Choroid plexus epithelial cell (primary cell): ENCODE measurements around the gene RGS7.

Experiments used
- DNase-seq: peaks from one replicate; pipeline ENCODE4 v3.0.0-alpha.2; 2010; ENCODE audit warnings: low read depth
- H3K4me3 ChIP-seq: 2 replicates; pipeline ENCODE4 v1.5.1; 2011; ENCODE audit warnings: low read depth, mild to moderate bottlenecking, control low read depth, low read length, moderate library complexity
- TF ChIP-seq, protein P1 (sequence below): conservative IDR thresholded peaks from 2 replicates; pipeline ENCODE4 v1.5.1; 2011; ENCODE audit warnings: low read depth, mild to moderate bottlenecking, control low read depth, inconsistent platforms, low read length, moderate library complexity

RGS7 gene

DNA sequence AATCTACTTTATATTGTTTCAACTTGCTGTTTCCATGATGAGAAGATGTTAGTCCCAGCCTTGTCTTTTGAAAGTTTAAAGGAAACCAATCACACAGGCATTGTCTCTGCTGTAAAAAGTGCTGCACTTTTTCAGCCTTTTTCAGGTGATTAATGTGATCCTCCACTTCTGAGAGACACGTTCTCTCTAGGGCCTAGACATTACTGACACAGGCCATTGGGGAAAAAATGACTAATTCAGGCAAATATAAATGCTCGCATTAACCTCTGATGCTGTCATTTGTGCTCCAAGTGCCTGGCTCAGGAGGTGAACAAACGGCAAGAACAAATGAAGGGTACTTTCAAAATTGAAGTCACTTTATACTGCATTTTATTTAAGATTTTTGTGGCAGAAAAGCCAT is 32.4 kb upstream of the RGS7 start:
- DNase-seq, result no peak
- H3K4me3 ChIP-seq, result no peak overlapping the region
- TF ChIP-seq, protein P1, sequence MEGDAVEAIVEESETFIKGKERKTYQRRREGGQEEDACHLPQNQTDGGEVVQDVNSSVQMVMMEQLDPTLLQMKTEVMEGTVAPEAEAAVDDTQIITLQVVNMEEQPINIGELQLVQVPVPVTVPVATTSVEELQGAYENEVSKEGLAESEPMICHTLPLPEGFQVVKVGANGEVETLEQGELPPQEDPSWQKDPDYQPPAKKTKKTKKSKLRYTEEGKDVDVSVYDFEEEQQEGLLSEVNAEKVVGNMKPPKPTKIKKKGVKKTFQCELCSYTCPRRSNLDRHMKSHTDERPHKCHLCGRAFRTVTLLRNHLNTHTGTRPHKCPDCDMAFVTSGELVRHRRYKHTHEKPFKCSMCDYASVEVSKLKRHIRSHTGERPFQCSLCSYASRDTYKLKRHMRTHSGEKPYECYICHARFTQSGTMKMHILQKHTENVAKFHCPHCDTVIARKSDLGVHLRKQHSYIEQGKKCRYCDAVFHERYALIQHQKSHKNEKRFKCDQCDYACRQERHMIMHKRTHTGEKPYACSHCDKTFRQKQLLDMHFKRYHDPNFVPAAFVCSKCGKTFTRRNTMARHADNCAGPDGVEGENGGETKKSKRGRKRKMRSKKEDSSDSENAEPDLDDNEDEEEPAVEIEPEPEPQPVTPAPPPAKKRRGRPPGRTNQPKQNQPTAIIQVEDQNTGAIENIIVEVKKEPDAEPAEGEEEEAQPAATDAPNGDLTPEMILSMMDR, result no peak

DNA sequence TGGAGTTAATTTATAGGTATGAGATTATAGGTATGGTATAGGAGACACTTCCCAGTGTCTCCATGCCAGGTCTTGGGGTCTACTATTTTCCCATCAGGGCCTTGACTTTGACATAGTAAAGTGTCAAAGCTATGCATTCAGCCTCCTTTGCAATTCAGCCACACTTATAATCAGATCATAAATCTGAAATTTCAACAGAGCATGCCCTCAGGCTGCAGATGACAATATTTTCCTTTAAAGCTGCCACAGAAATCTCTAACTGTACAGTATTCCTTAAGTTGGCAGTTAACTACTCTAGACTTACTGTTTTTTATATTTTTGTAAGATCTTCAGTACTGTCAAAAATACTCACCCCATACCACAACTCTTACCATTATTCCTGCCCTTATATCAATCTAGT is 30.2 kb upstream of the RGS7 start:
- DNase-seq, result no peak
- TF ChIP-seq, protein P1, result no peak
- H3K4me3 ChIP-seq, result no peak overlapping the region

DNA sequence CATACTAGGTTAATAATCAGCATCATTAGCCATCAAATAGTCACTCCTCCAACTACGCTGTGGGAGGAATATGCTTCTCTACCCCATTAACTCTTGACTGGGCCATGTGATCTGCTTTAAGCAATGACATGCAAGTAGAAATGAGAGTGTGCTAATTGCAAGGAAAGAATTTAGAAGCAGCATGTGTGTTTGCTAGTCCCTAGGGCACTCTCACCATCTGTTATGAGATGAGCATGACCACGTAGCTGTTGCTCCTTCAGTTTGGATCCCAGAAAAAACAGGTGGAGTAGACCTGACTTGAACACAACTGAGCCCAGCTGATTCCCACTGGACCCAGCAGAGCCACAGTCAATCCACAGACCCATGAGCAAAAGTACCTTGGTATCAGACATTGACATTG is 19.7 kb upstream of the RGS7 start:
- no peak overlapping the region for H3K4me3 ChIP-seq
- TF ChIP-seq, protein P1, result no peak
- no peak for DNase-seq

DNA sequence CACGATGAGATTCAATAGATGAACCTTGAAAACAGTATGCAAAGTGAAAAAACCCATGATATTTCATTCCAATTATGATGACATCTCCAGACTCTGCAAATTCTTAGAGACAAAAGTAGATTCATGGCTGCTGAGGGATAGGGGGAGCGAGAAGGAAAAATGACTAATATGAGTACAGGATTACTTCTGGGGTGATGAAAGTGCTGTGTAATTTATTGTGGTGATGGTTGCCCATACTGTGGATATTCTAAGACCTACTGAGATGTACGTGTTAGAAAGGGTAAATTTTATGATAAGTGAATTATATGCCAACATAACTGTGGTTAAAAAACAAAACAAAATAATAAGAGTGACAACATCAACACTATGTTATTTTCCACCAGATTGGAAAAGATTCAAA is 18.9 kb upstream of the RGS7 start:
- DNase-seq, result no peak
- TF ChIP-seq, protein P1, result no peak

DNA sequence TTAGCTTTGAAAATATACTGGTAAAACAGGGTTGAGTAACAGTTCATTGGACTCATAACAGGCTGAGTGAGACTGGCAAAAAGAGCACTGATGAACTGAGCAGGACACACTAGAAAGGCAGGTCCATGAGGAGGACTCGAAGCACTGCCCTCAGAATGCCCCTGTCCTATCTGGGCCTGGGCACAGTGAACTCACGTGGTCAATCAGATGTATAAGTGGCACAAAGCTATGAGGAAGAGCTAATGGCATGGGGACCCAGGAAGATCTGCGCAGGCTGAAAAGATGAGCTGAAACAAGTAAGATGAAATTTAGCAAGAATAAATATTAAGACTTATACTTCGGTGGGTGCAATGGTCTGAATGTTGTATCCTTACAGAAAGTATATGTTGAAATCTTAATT is 9.2 kb upstream of the RGS7 start:
- H3K4me3 ChIP-seq, result no peak overlapping the region
- no peak for DNase-seq
- TF ChIP-seq, protein P1, result no peak

More for the DNA sequence above, 18.9 kb upstream of the RGS7 start:
- no peak overlapping the region for H3K4me3 ChIP-seq

DNA sequence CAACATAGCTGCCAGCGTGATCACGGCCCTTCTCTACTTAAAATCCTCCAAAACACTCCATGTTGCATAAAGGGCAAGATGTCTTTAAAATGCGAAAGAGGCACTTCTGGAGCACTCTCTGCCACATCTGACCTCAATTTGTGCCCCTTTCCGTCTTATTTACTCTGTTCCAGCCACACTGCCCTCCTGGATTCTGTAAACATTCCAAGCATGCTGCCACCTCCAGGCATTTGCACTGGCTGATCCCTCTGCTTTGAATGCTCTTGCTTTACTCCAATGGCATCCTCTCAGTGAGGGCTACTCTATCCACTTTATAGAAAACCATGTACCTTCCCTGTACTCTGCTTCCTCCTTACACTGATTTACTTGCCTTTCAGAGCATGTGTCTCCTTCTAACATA is 5.3 kb upstream of the RGS7 start:
- DNase-seq, result no peak
- TF ChIP-seq, protein P1, result no peak

DNA sequence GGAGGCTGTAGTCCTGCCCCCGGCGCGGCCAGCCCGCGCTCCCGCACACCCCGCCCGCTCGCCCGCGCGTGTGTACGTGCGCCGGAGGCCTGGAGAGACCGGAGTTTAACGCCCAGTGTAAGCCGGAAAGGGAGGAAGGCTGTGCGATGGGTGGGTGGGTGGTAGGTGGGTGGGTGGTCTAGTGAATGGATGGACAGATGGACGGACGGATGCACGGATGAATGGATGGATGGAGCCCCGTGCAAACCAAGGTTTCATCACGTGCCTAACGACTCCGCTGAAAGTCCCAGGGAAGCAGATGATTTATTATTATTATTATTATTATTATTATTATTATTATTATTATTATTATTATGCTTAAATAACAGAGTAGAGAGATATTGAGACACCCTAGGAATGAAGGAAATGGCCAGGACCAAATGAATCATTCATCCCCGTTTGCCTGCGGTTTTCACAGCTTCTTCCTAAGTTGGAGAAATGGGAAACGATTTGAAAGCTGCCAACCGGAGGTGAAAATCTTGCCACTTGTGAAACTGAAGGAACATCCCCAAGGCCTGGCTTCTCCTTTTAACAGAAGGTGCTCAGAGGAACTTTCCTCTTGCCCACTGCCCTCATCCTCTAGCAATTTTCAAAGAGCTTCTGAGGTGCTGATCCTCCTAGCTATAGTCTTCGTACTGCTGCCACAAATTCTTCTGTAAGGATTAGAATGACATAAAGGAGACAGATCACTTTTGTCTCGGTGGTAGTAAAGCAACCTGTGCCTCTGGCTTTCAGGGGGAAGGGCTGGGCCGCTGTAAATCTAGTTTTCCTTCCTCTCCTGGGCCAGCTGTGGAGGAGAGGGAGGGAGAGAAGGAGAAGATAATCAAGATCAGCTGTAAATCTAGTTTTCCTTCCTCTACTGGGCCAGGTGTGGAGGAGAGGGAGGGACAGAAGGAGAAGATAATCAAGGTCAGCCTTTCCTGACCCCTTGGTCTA is 648 bp upstream of the RGS7 start:
- TF ChIP-seq, protein P1, result no peak
- H3K4me3 ChIP-seq, result peak overlapping the region; percentile 56
- DNase-seq, result peak; percentile 0

More for the DNA sequence above, 5.3 kb upstream of the RGS7 start:
- H3K4me3 ChIP-seq, result no peak overlapping the region
